Gastrocnemius medialis (tissue), 4 donors: ENCODE results near the gene PLEKHM2. TPM values are rescaled to one million over a fixed set of nuclear protein-coding genes. Genes with fewer than 3 reads are reported as not detected.

Source experiments
- ATAC-seq, 2 donors: fragments of 150-250 bp; one replicate each; pipeline ENCODE4 v1.9.1; 2016
- DNase-seq, 2 donors: peaks; one replicate each; pipeline ENCODE4 v3.0.0-alpha.2; 2019
- H3K27ac ChIP-seq, 4 donors: fragments of 200-600 bp; sonication (generic); 1 replicate in 1 of 4; 2 replicates in 3 of 4; pipeline ENCODE4 v1.5.1; 2016 to 2018; ENCODE audit warnings: mild to moderate bottlenecking in 2 of 4, moderate library complexity in 1 of 4
- H3K27me3 ChIP-seq, 3 donors: fragments of 200-600 bp; sonication (generic) in 2 of 3; 1 replicate in 1 of 3; 2 replicates in 2 of 3; pipeline versions ENCODE4 v1.5.1 to v1.6.0; 2016 to 2019; ENCODE audit warnings: mild to moderate bottlenecking in 1 of 3, moderate library complexity in 1 of 3
- H3K36me3 ChIP-seq, 2 donors: fragments of 200-600 bp; sonication (generic) in 1 of 2; one replicate each; pipeline ENCODE4 v1.5.1; 2017 to 2018
- H3K4me1 ChIP-seq, 2 donors: fragments of 200-600 bp; sonication (generic) in 1 of 2; one replicate each; pipeline ENCODE4 v1.5.1; 2016 to 2017; ENCODE audit warnings: mild to moderate bottlenecking in 2 of 2
- H3K4me3 ChIP-seq, 4 donors: fragments of 200-600 bp; sonication (generic) in 3 of 4; 1 replicate in 1 of 4; 2 replicates in 3 of 4; pipeline ENCODE4 v1.5.1; 2016 to 2019; ENCODE audit warnings: mild to moderate bottlenecking in 2 of 4
- H3K9me3 ChIP-seq, 3 donors: fragments of 200-600 bp; sonication (generic) in 2 of 3; 1 replicate in 1 of 3; 2 replicates in 2 of 3; pipeline ENCODE4 v1.5.1; 2016 to 2019
- CTCF ChIP-seq, 5 experiments: fragments of 450-650 bp in 3 of 5; fragments of 200-600 bp in 2 of 5; sonication (generic) in 2 of 5; IDR thresholded peaks in 4 of 5; conservative IDR thresholded peaks in 1 of 5; 1 replicate in 4 of 5; 2 replicates in 1 of 5; pipeline ENCODE4 v1.5.1; 2016 to 2019; ENCODE audit warnings: antibody characterized with exemption in 5 of 5, mild to moderate bottlenecking in 3 of 5, moderate library complexity in 3 of 5
- POLR2A ChIP-seq, 2 donors: fragments of 450-650 bp; IDR thresholded peaks; one replicate each; pipeline ENCODE4 v1.6.1; 2017; ENCODE audit warnings: antibody characterized with exemption in 2 of 2, mild to moderate bottlenecking in 2 of 2, moderate library complexity in 2 of 2
- in situ Hi-C, 4 donors: fragments of 200-750 bp; cut with MboI; loops; one replicate each; pipeline versions ENCODE4 v1.15.0 to v1.8.0; 2017; ENCODE audit warnings: low sequenced_read_pairs in 4 of 4
- intact Hi-C: fragments of 100-400 bp; cut with DNase I; formaldehyde crosslinking; loops from one replicate; pipeline ENCODE4 v1.15.1; 2023; ENCODE audit warnings: low total_unique reads
- total RNA-seq, 4 donors: library from RNA; depleted of rRNA; stranded (reverse); fragments of >200 nt; gene quantifications; one replicate each; pipeline versions ENCODE4 v1.1.0 to v1.2.3, GENCODE V29; 2016

The PLEKHM2 gene
- total RNA-seq, 4 donors from 2014 or later = 86.7 to 170 (median 144) TPM

- in situ Hi-C loops (loop anchor here in 1 of 4 donors (25.0 kb wide), 1 partner anchor 141 kb away; the partner anchor contains the start of gene AGMAT), intact Hi-C loops (no loop called here)
- peak overlapping the region; percentile 90 to 96 (median 94) for H3K27ac ChIP-seq
- DNase-seq (peak; percentile 83 to 92), ATAC-seq (peak; percentile 79 to 80)
- peaks cover 0 to 83% of the 10 kb centered on the region in 2 donors for H3K36me3 ChIP-seq
- peak; percentile 31 to 59 for TF ChIP-seq POLR2A (IDR thresholded peaks at IDR 0.05)
- TF ChIP-seq CTCF (IDR thresholded peaks at IDR 0.05 in 4 of 5, conservative IDR thresholded peaks at IDR 0.05 in 1 of 5) = peak in 3 of 5 experiments; percentile 18 to 52 (median 32)
- no peaks in the 10 kb centered on the region for H3K27me3 ChIP-seq
- peaks cover 26 to 27% of the 10 kb centered on the region in 2 donors for H3K4me1 ChIP-seq
- H3K4me3 ChIP-seq = no peak overlapping the region
- H3K9me3 ChIP-seq = no peaks in the 10 kb centered on the region
Measured at GRCh38 chr1:15727866-15728534, 43.9 kb downstream of the PLEKHM2 start.

GRCh38 chr1:15728937-15729657 lies 45.0 kb downstream of the PLEKHM2 start:
- H3K4me1 ChIP-seq = peaks cover 26% of the 10 kb centered on the region in 2 donors
- peaks cover 0 to 94% of the 10 kb centered on the region in 2 donors for H3K36me3 ChIP-seq
- no peaks in the 10 kb centered on the region for H3K27me3 ChIP-seq
- in situ Hi-C loops (loop anchor here in 1 of 4 donors (25.0 kb wide), 1 partner anchor 142 kb away; the partner anchor contains the start of gene AGMAT), intact Hi-C loops (no loop called here)
- ATAC-seq (no peak), DNase-seq (peak in 1 of 2 donors; percentile 18)
- H3K9me3 ChIP-seq = no peaks in the 10 kb centered on the region
- H3K27ac ChIP-seq = peak overlapping the region; percentile 90 to 96 (median 94)
- TF ChIP-seq CTCF (IDR thresholded peaks at IDR 0.05 in 4 of 5, conservative IDR thresholded peaks at IDR 0.05 in 1 of 5) (no peak), POLR2A (IDR thresholded peaks at IDR 0.05) (no peak)
- H3K4me3 ChIP-seq = no peak overlapping the region

DNA sequence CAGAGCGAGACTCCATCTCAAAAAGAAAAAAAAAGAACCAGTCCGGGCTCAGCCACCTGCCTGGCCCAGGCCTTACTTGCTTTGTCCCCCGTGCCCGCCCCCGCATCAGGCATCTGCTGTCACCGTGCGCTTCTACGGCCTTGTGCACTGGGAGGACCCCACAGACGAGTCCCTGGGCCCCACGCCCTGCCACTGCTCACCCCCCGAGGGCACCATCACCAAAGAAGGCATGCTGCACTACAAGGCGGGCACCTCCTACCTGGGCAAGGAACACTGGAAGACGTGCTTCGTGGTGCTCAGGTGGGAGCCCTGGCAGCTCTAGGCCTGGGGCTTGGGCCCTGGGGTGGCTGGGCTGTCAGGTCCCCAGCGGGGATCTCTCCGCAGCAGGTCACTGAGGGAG lies 46.3 kb downstream of the PLEKHM2 start:
- H3K36me3 ChIP-seq = peaks cover 0 to 94% of the 10 kb centered on the region in 2 donors
- no peak for TF ChIP-seq CTCF (IDR thresholded peaks at IDR 0.05 in 4 of 5, conservative IDR thresholded peaks at IDR 0.05 in 1 of 5)
- no peak for TF ChIP-seq POLR2A (IDR thresholded peaks at IDR 0.05)
- in situ Hi-C loops = loop anchor here in 2 of 4 donors (10.0 to 25.0 kb wide), 2 partner anchors 136 to 143 kb away; partner anchors contain the start of gene AGMAT (in 1 of the 2)
- peak overlapping the region; percentile 90 to 96 (median 94) for H3K27ac ChIP-seq
- peaks cover 23 to 33% of the 10 kb centered on the region in 2 donors for H3K4me1 ChIP-seq
- no peak overlapping the region for H3K4me3 ChIP-seq
- peak in 1 of 2 donors; percentile 11 for DNase-seq
- no peaks in the 10 kb centered on the region for H3K27me3 ChIP-seq
- intact Hi-C loops = no loop called here
- no peak for ATAC-seq
- H3K9me3 ChIP-seq = no peaks in the 10 kb centered on the region

DNA sequence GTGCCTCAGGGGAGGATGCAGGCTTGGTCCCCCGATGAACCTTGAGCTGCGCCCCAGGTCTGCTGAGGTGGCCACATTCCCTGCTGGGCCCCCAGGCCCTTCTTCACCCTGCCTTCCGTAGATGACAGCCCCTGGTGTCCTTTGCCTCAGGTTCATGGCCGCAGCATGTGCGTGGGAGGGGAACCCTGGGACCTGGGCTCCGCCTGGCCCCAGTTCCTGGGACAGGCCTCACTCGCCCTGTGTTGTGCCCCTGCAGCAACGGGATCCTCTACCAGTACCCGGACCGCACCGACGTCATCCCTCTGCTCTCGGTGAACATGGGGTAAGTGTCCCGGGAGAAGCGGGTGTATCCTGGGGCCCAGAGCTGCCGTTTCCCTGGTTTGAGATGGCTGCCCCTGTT lies 46.8 kb downstream of the PLEKHM2 start:
- ATAC-seq (no peak), DNase-seq (peak in 1 of 2 donors; percentile 11)
- no peak for TF ChIP-seq CTCF (IDR thresholded peaks at IDR 0.05 in 4 of 5, conservative IDR thresholded peaks at IDR 0.05 in 1 of 5)
- TF ChIP-seq POLR2A (IDR thresholded peaks at IDR 0.05) = no peak
- Histone ChIP-seq H3K27ac (peak overlapping the region; percentile 90 to 96 (median 94)), H3K4me1 (peaks cover 28 to 37% of the 10 kb centered on the region in 2 donors), H3K4me3 (no peak overlapping the region), H3K9me3 (no peaks in the 10 kb centered on the region), H3K36me3 (peaks cover 0 to 89% of the 10 kb centered on the region in 2 donors), H3K27me3 (no peaks in the 10 kb centered on the region)
- in situ Hi-C loops = loop anchor here in 2 of 4 donors (10.0 to 25.0 kb wide), 2 partner anchors 136 to 144 kb away; partner anchors contain the start of gene AGMAT (in 1 of the 2)
- intact Hi-C loops = no loop called here
